ENCODE measurements around the gene RBP5. TPM values are rescaled to one million over a fixed set of nuclear protein-coding genes. Genes with fewer than 3 reads are reported as not detected.
"Not testable (repeated sequence)": the region's sequence is repeated elsewhere in the genome, so short reads cannot be mapped to it uniquely, and the experiment has no call there.

RBP5 gene
- total RNA-seq, 1 donor from 2014 or later = 1.1 TPM

DNA sequence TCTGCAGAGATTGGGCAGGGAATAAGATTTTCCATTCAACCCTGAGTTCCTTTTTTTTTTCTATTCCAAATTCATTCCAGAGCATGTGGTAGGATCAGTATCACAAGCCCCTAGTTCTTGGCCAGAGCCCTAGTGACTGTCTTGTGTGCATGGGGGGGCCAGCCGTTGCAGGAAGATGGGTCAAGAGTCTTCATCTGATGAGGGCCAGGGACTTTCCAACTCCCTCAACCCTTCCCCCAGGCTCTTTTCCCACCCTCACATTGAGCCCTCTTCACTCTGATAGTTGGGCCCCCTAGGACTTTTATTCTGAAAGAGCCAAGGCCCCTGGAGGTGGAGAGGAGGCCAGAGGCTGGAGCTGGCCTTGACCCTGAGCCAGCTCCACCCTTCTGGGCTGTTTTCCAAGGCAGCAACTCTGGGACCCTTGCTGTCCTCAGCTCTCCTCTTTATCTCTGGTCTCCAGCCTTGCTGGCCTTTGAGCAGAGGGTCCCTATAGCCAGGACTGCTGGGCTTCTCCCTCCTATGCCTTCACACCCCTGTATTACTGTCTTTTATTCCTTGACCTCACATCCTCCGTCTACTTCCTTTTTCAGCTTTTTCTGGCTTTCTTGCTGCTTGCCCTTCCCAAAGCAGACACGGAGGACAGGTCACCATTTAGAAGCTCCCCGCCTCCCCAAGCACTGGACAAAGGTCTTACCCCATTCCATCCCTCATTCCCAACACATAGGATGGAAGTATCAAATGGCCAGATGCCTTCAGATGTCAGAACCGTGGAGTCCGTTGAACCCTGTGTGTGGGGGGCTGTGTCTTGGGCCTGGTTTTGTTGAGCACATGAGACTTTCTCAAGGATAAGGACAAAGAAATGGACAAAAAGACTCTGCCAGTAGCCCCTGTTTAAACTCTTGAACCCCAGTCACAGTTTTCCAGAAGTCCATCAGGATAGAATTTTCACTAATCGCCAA lies 5.6 kb downstream of the RBP5 start:
- DNase-seq (ENCODE audit: low read depth) = no peak

DNA sequence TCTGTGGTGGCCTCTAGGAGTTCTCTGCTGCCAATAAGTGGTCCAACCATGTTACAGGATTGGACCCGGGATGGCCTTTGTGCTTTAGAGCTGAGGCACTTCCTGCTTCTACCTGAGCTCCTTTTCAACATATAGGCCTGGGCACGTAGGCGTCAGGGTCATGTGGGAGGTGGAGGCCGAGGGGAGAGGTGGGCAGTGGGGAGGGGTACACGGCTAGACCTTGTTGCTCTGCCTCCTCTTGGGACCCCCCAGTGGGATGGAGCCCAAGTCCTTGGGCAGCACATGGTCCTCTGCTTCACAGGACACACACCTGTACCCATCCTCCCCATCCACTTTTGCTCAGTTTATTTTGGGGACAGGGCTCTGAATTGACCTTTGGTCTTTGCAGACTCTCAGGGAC lies 7.4 kb downstream of the RBP5 start:
- no peak for DNase-seq (ENCODE audit: low read depth)

DNA sequence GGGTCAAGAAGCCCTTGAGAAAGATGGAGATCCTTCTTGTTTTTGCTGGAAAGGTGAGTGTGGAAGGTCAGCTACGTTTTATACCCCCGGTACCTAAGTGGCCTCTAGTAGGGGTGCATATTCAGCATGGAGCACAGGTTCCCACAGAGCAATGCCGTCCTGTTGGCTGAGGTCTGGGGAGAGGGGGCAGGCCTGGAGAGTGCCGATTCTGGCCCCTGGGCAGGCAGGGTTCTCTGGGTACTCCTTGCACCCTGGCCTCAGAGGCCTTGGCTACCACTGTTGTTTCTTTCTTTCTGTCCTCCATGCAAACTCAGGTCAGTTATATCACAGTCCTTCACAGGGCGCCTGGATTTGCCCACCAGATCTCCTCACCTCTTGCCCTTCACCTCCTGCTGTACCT lies 8.5 kb downstream of the RBP5 start:
- DNase-seq (ENCODE audit: low read depth) = no peak

DNA sequence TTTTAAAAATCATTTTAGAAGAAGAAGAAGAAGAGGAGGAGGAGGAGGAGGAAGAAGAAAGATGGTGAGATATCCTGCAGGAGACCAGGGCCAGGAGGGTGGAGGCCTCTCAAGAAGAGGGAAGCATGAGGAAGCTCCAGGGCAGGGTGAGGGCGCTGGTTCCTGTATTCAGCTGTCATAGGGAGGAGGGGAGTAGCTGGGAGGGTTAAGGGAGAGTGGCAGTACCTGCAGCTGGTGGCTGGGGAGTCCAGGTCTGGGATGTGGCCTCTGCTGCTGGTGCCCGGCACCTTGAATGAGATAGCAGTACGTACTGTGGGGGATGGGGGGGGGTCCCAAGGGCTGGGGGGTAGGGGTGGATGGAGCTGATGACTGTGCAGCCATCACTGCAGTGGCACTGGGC lies 9.8 kb downstream of the RBP5 start:
- no peak for DNase-seq (ENCODE audit: low read depth)

DNA sequence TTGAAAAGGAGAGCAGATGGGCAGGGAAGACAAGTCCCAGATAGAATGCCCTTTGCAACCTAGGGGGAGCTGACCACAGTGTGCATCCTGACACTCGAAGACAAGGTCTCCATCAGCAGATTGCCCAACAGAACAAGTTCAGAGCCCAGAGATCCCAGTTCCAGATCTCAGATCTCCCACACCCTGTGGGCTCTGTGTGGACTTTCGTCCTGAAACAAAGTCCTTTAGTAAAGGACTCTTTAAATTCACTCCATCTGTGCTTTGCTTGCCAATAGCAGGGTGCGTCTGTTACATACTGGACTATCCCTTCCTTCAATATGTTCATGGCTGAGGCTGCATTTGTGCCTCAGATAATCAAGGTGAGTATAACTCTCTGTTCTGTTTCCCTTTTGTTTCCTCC lies 11.0 kb downstream of the RBP5 start:
- no peak for DNase-seq (ENCODE audit: low read depth)

DNA sequence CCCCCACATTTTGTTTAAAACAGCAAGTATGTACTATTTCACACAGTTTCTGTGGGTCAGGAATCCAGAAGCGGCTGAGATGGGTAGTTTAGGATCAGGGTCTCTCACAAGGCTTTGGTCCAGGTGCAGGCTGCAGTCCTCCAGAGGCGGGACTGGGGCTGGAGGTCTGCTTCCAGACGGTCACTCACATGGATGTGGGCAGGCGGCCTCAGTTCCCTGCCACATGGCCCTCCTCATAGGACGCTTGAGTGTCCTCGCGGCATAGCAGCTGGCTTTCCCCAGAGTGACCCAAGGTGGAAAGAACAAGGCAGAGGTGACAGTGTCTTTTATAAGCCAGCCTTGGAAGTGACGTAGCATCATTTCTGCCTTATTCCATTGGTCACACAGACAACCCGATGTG lies 11.8 kb downstream of the RBP5 start:
- no peak for DNase-seq (ENCODE audit: low read depth)

DNA sequence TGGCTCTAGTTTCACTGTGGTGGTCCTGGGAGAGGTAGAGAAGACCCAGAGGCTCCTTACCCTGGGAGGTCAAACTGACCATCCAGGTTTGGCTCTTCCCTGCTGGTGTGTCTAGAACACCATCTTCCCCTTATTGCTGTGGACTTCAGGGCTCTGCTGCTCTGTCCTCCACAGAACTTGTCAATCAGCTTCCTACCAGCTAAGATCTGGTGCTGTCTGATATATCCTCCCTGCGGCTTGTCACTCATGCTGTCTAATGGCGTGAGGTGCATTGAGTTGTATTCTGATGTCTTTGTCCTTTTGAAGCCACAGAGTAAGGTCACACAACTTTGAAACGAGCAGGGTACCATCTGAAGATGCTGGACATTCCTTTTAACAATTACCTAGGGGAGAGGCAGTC lies 12.5 kb downstream of the RBP5 start:
- DNase-seq (ENCODE audit: low read depth) = no peak

DNA sequence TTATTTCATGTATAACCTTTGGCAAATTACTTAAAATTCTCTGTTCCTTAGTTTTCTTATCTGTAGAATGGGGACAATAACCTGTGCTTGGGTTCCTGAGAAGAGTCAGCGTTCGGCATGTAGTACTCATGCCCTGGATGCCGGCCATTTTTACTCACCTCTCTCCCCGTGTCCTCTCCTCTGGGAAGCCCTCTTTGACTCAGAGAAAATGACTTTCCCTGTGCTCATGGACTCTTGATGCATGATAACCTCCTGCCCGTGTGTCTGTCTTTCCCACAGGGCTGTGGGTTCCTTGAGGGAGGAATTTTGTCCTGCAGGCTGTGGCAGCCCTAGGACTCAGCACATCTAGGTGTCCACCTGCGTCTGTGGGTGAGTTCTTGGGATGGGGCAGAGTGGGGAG lies 13.8 kb downstream of the RBP5 start:
- DNase-seq (ENCODE audit: low read depth) = no peak

DNA sequence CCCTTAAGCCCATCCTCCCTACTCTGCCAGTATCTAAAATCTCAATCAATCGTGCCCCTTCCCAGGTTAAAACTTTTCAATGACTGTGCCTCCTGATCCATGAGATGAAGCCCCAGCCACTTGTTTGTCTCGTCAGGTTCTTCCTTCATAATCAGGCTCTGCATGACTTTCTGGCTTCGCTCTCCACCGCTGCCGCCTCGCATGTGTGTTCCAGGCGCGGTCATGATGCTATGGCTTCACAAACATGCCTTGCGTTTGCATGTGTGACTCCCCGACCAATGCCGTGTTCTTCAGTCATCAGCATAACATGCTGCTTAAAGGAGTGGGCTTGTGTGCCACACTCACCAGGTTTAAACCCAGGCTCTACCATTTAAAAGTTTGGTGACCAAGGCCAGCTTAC lies 14.7 kb downstream of the RBP5 start:
- DNase-seq (ENCODE audit: low read depth) = no peak

DNA sequence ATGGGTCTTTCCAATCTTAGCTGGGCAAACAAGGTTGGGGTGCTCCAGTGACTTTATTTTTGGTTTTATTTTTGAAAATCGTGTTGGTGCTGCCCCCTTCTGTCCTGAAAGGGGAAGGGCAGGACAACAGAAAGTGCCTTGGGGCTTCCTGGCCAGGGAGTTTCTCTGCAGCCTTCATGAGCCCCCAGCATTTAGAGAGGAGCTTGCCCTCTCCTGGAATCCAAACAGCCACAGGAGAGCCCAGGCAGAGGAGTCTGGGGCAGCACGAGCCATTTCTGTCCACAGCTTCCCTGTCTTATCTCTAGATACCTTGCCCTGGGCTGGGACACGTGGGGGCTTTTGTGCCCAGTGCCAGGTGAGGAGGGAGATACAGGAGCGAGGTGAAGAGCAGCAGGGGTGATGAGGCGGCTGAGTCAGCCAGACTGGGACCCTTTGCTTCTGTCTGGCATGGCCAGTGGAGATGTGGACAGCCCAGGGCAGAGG lies 15.3 kb downstream of the RBP5 start:
- DNase-seq (ENCODE audit: low read depth) = peak; percentile 23

DNA sequence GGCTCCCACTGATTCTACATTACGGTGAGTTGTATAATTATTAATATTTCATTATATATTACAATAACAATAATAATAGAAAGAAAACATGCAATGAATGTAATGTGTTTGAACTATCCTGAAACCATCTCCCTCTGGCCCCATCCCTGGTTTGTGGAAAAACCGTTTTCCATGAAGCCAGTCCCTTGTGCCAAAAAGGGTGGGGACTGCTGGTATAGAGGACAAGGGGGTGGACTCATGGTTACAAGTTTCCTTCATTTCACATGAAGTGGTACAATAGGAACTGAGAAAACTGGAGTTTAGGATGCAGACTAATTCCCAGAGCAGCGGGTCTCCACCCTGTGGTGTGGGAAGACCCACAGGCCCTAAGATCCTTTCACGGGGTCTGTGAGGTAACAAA lies 16.6 kb downstream of the RBP5 start:
- no peak for DNase-seq (ENCODE audit: low read depth)

DNA sequence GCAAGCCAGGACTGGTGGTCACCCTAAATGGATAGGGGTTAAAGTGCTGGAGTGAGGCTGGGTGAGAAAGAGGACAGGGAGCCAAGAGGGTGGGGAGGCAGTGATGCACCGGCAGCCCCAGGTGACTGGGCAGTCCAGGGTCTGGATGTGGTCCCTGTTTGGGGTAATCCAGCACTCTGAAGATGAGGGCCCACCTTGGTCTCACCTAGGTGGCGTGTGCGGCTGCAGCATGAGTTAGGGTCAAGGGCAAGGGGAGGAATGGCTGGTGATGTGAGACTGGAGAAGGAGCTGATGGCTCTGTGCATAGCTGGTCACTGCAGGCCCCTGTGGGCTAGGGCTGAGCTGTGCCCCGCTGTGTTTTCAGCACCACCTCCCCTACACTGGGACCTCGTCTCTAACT lies 18.0 kb downstream of the RBP5 start:
- no peak for DNase-seq (ENCODE audit: low read depth)

DNA sequence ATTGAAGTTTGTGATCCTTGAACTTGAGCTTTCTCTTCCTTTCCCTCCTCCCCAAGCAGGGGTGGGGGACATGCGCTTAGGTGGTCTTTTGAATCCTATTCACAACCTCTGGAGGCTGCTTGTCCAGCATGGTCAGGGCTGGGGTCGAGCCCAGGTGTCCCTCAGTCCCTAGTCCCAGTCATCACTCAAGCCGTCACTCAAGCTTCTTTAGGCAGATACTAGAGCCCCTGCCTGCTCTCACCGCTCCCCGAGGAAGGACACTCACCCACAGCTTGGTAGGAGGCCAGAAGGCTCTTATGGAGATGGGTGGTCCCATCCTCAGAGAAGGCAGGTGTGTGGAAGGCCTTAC lies 19.1 kb downstream of the RBP5 start:
- DNase-seq (ENCODE audit: low read depth) = no peak

DNA sequence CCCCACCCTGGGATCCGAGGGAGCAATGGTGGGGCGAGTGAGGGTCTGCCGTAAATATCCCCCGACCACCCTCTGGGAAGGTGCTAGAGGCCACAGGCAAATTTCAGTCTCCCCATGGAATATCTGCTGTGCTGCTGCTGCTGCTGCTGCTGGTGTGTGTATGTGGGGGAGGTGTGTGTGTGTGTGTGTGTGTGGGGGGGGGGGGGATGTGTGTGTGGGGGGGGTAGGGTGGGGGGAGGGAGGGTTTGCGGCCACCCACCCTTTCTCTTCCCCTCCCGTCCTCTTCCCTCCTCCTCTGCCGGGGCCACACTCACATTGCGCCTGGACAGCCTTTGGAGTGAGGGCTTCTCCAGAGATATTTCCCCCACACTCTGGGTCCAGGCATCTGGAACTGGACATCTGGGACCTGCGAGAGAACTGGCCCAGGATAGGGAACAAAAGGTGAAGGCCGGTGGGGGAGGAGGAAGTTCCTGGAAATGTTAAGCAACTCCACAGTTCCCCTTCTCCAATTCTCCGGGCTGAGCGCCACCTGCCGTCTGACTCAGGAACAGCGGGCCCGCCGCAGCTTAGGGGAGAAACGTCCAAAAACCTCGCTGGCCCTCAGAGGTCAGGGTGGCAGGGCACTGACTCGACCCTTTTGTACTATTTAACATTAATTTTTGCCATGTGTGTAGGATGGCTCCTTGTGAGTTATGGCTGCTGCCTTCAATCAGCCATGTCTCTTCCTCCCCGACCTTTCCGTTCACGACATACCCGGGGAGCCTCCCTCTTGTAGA lies 19.7 kb downstream of the RBP5 start, which contains the start of gene C1RL:
C1RL (minus strand) TSS at position 419 of the 776 bp plus-strand sequence; CDS start at position 385, 34 bp downstream.
- peak; percentile 84 for DNase-seq (ENCODE audit: low read depth)

DNA sequence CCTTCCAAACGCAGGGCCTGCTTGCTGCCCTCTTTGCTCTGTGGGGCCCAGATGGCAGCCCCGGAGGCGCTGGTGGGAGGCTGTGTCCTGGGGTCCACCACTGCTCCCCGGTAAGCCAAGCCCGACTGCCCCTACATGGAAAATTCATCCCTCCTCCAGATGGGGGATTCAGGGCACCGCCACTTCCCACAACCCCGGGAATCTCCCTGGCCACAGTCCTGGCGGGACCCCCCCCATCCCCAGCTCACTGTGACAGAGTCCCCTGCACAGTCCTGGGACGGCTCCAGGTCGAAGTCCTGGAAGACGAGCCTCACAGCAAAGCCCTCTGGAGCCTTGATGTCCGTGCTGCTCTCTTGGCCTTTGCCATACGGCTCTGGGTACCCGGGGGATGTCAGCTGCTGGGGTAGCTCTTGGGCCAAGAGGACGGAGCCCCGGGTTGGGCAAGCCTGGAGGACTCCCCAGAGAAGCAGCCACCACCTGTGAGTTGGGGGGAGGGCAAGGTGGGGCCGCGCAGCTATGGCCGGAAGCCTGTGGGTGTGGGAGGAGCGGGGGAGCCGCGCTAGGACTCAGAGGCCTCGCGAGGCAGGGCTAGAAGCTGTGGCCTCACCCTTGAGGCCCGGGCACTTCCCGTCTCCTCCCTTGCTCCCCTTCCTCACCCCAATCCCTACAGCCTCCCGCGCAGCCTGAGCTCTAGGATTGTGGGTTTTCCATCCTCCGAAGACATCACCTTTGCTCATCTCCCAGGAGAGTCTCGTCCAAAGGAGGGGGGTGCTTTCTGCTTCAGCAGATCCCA lies 20.5 kb downstream of the RBP5 start:
- peak; percentile 54 for DNase-seq (ENCODE audit: low read depth)

DNA sequence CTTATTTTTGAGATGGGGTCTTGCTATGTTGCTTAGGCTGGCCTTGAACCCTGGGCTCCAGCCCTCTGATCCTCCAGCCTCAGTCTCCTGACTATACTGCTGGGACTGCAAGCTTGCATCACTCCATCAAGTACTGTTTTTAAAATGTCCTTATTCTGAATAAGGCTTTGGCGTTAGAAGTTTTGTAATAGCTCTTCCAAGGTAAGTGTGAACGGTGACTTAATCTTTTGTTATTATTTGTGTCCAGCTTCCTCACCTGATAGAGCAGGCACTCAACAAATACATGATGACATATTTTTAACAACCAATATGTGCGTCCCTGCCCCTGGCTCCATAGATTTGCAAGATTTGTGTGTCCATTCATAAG lies 21.1 kb downstream of the RBP5 start:
- DNase-seq (ENCODE audit: low read depth) = peak; percentile 43

DNA sequence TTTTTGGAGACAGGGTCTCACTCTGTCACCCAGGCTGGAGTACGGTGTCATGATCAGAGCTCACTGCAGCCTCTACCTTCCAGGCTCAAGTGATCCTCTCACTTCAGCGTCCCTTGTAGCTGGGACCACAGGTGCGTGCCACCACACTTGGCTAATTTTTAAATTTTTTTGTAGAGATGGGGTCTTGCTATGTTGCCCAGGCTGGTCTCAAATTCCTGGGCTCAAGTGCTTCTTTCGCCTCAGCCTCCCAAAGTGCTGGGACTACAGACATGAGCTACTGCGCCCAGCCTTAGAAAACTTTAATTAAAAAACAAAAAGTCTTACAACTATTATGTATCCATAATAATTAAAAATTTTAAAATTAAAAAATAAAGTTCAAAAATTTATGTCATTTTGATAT lies 21.5 kb downstream of the RBP5 start:
- DNase-seq (ENCODE audit: low read depth) = not testable (repeated sequence)

DNA sequence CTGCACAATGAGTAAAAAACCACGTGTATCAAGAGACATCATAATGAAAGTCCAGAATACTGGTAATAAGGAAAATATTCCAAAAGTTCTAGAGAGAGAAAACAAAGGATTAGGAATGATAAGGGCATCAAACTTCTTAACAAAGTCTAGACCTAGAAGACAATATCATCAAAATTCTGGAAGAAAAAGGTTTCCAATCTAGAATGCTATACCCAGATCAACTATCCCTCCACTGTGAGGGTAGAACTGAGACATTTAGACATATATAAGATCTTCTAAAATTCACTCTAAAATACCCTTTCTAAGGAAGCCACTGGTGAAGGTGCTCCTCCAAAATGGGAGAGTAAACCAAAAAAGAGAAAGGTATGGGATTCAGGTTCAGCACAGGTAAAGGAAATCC lies 22.6 kb downstream of the RBP5 start:
- no peak for DNase-seq (ENCODE audit: low read depth)

DNA sequence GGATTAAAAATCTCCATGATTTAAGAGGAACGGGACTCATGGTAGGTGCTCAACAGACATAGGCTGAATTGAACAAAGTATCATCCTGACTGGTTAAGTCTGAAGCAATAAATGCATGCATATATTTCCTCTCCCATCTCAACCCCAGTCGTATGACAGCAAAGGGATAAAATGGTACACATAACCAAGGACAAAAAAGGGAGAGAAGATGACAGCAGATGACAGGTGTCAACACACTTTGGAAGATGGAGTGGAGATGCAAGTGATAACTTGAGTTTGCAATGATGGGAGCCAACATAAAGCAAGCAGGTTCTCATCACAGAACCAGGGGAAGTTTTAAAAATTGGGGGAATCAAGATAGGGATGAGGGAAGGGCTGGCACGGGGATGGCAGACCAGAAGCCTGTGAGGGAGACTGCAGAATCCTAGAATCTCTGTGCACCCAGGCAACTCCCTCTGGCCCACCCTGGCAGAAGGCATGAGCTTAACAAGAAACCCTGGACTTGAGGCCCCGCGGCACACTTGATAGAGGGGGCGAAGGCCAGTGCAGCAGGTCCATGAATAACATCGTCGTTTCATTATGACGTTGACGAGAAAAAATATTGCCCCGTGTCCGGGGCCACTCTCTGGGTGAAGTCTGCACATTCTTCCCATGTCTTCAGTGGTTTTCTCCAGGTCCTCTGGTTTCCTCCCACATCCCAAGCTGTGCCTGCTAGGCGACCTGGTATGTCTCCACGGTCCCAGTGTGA lies 24.7 kb downstream of the RBP5 start:
- no peak for DNase-seq (ENCODE audit: low read depth)

DNA sequence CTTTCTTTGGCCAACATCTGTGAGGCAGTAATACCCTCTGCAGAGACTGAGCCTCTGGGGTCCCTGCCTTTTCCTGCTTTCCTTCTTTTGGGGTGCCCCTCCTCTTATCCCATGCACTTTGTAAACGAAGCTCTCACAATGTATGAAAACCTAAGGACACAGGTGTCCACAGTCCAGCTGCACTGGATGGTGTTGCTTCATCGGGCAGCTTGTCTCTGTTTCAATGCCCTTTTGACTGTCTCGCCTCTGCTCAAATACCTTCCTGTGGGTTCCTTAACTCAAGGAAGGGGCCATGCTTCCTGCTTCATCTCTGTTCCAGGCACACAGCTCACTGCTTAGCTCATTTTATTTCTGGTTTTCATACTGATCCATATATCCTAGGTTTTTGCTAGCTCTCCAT lies 26.1 kb downstream of the RBP5 start:
- DNase-seq (ENCODE audit: low read depth) = no peak

DNA sequence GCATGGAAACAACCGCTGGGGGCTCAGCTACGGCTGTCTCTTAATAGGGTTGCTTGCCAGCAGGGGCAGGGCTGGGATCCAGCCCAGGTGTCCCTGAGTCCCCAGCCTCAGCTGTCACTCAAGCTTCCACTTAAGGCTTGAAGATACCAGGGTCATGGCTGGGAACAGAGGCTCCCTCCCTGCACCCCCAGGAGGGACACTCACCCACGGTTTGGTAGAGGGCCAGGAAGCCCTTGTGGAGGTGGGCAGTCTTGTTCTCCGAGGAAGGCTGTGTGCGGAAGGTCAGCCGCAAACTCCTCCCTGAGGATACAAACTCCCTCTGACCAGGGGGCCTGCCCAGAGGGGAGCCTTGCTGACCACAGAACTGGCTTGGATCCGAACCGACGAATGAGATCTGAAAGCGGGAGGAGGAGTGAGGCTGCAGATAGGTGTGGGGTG lies 27.0 kb downstream of the RBP5 start:
- DNase-seq (ENCODE audit: low read depth) = no peak
